ENCODE data around the gene MAN1C1. TPM values are rescaled to one million over a fixed set of nuclear protein-coding genes. Genes with fewer than 3 reads are reported as not detected.
"Not testable (repeated sequence)": the region's sequence is repeated elsewhere in the genome, so short reads cannot be mapped to it uniquely, and the experiment has no call there.

Gene MAN1C1
- polyA plus RNA-seq, 5 donors, result 12.3 to 19.2 (median 14.7) TPM

DNA sequence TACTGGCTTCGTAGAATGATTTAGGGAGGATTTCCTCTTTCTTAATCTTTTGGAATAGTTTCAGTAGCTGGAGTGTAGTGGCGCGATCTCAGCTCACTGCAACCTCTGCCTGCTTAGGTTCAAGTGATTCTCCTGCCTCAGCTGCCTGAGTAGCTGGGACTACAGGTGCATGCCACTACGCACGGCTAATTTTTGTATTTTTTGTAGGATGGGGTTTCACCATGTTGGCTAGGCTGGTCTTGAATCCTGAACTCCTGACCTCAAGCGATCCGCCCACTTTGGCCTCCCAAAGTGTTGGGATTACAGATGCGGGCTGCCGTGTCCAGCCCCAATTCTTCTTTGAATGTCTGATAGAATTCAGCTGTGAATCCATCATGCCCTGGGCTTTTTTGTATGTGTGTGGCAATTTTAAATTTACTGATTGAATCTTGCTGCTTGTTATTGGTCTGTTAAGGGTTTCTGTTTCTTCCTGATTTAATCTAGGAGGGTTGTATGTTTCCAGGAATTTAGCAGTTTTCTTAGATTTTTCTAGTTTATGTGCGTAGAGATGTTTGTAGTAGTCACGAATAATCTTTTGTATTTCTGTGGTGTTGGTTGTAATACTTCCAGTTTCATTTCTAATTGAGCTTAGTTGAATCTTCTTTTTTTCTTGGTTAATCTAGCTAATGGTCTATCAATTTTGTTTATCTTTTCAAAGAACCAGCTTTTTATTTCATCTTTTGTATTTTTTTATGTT lies 15.3 kb downstream of the MAN1C1 start:
- DNase-seq, result no peak

DNA sequence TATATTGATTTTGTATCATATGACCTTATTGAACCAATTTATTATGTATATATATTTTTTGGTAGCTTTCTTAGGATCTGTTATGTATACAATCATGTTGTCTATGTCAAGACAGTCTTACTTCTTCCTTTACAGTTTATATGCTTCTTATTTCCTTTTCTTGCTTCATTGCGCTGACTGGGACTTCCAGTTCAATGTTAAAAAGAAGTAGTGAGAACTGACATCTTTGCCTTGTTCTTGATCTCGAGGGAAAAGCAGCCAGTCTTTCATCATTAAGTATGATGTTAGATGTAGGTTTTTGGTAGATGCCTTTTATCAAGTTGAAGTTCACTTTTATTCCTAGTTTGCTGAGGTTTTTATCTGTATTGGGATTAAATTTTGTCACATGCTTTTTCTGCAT lies 17.5 kb downstream of the MAN1C1 start:
- no peak for DNase-seq

DNA sequence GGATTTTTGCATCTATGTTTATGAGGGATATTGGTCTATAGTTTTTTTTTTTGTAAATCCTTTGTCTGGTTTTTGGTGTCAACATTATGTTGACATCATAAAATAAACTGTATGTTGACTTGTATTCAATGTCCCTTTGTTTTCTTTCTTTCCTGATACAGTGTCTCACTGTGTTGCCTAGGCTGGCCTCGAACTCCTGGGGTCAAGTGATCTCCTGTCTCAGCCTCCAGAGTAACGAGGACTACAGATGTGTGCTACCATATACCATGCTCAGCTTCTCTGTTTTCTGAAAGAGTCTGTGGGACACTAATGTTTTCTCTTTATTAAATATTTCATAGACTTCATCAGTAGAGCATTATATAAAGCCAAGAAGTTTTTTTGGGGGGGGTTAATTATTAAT lies 18.3 kb downstream of the MAN1C1 start:
- DNase-seq, result no peak

DNA sequence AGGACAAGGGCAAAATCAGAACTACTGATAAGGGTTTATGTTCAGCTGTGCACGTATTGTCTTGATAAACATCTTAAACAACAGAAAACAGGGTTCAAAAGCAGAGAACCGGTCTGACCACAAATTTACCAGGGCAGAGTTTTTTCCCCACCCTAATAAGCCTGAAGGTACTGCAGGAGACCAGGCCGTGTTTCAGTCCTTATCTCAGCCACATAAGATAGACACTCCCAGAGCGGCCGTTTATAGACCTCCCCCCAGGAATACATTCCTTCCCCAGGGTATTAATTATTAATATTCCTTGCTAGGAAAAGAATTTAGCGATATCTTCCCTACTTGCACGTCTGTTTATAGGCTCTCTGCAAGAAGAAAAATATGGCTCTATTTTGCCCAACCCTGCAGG lies 19.6 kb downstream of the MAN1C1 start:
- not testable (repeated sequence) for DNase-seq

DNA sequence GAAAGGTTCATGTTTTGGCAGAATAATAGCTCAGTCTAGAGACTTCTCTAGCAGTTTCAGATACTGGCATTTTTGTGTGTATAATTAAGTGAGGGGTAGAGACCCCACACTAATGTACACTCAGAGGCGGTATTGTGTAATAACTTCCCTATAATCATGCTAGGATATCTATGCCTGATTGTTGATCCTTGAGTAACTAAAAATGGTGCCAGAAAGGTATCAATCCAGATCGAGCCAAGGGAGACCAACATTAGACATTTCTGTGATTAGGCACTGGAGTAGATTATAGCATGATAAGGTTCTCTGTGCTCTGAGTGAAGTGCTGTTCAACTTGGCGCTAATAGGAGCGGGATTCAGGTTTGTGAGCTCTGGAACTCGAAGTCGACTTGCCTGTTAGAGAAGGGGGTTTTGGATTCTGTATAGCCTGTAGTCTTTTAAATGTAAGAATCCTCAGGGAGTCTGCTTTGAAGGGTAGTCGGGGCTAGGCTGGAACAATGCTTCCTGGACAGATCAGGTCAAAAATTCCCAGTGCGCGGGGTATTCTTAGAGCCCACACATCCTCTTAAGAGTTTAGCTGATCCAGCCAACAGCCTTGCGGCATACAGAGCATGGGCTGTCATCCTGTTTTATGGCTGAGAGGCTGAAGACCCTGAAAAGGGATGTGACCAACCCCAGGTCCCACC lies 24.2 kb downstream of the MAN1C1 start:
- no peak for DNase-seq

DNA sequence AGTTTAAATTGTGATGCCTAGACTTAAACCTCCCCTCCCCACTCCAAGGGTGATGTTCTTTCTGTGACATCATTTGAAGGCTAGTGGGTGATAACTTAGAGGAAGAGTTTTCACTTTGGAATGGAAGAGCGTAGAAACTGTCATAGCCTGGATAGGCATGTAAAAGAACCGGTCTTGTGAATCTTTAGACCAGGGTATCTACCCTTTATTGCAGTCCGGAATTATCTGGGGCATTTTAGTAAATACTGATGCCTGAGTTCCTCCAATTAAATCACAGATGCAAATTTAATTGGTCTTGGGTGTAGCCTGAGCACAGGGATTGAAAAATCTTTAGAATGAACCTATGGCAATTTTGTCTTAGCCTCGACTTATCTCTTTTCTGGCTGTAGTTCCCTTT lies 24.7 kb downstream of the MAN1C1 start:
- no peak for DNase-seq

DNA sequence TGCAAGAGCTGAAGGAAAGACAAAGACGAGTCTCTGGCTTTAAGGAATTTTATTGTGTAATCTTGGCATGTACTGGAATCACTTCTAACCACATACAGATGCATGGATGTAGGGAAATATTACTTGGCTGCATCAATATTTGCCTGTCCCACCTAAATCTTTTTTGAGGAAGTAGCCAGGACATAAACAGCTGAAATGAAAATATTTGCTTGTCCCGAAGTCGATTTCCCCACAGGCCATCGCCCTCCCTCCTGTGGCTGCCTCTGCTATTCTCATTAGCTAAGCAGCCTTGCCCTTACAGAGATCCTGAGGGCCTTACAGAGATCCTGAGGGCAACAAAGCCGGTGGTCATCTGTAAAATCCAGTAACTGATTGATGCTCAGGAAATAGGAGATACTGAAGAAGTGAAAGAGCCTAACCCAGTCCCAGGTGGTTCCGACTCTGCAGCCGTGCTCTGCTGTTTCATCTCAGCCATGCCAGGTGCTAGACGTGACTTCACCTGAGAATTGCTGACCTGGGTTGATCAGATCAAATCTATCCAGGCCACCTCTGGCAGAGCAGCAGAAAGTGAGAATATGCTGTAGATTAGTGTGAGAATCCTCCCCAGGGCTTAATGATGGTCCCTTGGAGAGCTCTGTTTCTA lies 25.5 kb downstream of the MAN1C1 start:
- no peak for DNase-seq

DNA sequence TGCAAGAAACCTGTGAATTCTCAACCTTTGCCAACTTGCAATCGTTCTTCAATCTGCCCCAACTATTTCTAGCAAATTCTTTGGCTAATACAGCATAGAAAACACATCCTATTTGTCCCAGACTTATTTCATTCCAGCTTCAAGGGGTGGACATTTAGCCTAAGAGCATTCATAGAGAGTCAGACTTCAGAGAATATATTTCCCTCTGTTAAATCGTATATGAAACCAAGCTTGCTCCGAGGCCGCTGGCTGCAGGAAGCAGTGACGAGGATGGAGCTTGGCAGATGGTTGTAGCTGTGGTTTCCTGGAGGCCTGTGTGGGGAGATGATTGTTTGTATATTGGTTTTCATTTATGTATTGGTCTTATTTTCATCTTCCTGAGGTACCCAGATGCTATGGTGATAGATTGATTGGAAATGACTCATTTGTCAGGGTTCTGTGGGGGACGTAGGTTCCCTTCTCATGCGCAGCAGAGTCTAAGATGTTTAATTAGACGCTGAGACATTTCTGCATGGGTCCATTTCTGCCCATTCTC lies 26.1 kb downstream of the MAN1C1 start:
- no peak for DNase-seq

DNA sequence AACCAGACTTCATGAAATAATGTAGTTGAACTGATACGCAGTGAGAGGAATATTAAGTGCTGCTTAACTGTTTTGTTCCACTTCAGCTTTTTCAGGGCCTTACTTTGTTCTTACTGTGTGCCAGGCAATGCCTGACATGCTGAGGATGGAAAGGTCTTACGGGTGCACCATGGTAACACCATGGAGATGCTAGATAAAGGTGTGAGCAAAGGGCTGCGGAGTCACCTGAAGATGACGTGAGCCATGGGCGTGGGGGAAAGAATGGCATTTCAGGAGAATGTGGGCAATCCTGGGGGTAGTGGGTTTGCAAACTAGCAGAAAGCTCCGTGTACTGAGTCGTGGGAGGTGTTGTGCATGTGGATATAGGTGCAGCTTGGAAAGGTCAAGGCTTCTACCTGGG lies 27.3 kb downstream of the MAN1C1 start:
- no peak for DNase-seq

DNA sequence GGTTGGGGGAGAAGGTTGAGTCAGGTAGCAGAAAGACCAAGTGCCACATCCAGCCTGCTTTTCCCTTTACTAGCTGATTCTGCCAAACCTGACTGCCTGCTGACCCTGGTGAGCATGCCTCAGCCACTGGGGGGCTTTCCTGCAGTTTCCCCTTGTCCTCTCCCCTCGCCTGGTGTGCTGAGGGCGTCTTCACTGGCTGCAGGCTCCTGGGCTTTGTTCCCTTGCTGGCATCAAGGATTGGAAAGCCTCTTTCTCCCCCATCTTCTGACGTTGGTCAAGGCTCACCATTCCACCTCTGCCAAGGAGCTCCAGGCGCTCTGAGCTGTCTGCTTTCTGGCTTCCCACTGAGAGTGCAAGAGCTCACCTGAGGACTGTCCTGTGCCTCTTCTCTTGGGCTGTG lies 28.4 kb downstream of the MAN1C1 start:
- DNase-seq, result no peak

DNA sequence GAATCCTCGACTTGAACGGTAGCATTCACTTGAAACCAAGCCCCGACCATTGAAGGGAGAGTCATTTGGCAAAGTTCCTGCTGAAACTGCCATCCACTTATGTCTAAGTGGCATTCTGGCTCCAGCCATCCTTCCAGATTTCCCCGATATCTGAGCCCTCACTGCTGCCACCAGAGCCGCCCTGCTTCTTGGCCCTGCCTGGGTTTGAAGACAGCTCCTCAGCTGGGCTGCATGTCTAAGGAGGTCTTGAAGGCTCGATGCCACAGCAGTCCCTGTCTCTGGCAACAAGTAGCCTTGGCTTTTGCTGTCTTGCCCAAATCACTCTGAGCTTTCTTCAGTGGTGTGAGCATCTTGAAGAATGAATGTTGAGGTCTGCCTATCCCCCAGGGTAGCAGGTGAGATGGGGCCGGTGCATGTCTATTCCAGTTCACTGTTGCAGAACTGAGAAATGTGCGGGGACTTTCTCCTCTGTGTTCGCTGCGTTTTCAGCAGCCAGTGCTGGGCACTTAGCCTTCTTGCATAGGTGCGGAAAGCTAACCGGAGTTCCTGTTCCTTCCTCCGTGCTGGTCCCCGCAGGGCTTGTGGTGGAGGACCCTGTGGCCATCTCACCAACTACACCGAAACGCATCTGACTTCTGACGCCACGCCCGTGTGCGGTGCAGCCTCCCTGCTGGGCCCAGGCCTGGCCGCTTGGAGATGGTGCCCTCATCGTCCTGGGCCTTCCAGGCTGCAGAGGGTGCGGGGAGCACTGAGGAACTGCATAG lies 29.2 kb downstream of the MAN1C1 start:
- no peak for DNase-seq

DNA sequence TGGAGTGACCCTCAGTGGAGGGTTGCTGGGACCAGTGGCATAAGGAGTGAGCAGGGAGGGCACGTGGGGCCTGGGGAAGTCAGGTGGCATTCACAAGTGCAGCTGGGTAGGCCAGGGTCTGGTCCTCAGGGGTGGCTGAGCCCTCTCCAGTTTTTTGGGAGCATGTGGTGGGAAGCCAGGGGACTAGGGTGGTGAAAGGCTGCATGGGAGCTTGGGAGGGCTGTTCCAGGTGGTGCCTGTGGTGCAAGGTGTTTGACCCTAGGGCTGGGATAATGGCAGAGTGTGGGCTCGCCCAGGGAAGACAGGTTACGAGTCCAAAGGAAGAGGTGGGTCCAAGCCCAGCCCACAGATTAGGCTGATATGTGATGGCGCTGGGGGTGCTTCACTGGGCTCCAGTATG lies 30.5 kb downstream of the MAN1C1 start:
- DNase-seq, result no peak

DNA sequence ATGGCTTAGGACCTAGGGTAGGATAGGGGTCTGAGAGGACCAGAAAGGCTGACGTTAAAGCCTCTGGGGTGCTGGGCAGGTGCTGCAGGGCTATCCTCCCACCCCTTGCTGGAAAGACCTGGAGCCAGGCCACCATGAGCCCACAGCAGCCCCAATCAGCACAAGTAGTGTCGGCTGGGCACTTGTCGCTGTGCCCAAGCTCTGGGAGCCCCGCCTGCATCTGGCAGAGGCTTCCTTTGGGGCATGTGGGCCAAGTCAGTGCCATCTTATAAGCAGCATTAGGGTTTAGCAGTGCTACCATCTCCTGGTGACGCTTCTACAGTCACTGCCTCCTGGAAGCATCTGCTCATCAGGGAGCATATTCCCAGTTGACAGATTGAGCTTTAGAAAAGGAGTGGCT lies 31.3 kb downstream of the MAN1C1 start:
- no peak for DNase-seq

DNA sequence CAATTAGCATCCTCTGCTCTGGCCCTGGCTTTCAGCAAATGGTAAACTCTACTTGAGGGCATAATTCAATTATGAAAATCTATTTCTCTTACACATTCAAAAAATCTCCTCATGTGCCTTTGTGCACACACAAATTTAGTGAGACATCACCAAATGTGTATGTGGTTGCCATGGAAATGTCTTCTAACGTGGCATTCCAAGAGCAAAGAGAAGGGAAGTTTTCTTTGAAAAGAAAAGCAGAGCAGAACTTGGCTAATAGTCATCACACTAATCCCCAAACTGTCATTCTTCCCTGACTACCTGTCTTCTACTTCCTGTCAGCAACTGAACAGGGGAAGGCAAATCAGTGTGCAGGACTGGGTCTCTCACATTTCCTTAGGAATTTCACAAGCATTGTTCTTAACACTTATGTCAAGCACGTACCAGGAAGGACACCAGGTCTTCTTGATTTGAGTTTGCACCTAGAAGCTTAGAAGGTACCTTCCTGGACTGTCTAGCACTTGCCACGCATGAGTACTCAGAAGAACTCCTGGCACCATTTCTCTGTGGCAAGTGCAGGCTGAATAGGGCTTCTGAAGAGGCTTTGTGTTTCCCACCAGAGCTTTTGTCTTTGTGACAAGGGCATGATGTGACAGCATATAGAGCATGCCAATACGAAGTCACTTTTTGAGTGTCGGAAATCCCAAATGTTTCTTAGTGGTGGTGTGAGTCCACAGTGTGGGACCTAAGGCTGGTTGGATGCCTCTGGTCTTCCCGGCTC lies 32.3 kb downstream of the MAN1C1 start:
- no peak for DNase-seq

DNA sequence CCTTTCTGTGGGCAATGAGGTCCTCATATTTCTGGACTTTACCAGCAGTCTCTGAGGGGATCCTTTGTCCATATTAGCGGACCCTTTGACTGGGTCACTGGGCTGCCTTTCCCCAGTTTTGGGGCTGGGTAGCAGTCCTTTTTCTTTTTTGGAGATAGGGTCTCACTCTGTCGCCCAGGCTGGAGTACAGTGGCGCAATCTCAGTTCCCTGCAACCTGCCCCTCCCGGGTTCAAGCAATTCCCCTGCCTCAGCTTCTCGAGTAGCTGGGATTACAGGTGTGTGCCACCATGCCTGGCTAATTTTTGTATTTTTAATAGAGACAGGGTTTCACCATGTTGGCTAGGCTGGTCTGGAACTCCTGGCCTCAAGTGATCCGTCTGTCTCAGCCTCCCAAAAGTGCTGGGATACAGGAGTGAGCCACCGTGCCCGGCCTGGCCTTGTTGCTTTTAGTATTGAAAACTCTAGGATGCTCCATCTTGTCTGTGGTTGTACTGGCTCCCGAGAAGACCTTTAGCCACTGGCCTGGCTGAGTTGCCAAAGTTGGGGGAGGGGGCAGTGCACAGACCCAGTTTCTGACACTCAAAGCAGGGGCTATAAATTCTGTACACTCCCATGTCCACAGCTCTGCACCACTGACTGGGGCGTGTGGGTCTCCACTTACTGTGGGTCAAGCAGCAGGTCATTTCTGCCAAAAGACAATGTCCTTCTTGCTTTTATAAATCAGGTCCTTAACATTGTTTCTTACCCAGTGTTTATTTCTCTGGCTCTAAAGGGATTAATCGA lies 33.1 kb downstream of the MAN1C1 start:
- DNase-seq, result no peak

DNA sequence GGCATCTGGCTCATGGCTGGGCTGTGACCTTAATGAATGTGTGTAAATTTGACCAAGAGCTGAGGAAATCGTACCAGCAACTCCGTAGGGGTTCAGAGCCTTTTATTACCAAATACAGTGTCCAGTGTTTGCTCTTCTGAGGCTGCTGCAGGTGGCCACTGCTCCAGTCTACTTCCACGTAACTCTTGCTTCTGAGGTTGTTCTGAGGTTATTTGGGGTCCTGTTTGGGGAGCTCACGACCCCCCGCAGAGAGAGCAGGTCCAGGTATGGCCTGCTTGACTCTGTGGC lies 33.6 kb downstream of the MAN1C1 start:
- no peak for DNase-seq

DNA sequence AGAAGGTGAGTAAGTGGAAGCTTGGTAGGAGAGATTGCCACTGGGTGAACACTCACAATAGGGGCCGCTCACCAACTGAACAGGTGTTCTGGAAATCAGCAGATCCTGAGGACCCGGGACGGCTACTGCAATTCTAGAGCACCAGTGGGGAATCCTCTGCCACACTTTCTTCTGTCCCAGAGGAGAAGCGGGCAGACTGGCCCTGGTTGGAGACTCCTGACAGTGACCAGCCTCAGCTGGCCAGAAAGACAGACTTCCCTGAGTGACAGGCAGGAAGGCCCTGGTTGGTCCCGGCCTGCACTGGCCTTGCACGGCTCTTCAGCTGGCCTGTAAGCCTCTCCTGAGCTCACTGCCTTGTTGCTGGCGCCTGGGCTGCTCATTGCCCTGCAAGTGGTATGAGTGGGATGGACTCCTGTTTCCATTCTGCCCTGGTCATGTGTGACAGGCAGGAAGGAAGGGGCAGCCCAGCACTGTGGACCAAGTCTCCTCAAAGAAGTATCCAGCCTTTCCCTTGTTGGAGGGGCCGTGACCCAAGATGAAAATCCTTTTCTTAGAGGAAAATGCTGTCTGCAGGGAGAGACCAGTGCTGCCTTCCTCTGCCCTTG lies 34.5 kb downstream of the MAN1C1 start:
- DNase-seq, result no peak

DNA sequence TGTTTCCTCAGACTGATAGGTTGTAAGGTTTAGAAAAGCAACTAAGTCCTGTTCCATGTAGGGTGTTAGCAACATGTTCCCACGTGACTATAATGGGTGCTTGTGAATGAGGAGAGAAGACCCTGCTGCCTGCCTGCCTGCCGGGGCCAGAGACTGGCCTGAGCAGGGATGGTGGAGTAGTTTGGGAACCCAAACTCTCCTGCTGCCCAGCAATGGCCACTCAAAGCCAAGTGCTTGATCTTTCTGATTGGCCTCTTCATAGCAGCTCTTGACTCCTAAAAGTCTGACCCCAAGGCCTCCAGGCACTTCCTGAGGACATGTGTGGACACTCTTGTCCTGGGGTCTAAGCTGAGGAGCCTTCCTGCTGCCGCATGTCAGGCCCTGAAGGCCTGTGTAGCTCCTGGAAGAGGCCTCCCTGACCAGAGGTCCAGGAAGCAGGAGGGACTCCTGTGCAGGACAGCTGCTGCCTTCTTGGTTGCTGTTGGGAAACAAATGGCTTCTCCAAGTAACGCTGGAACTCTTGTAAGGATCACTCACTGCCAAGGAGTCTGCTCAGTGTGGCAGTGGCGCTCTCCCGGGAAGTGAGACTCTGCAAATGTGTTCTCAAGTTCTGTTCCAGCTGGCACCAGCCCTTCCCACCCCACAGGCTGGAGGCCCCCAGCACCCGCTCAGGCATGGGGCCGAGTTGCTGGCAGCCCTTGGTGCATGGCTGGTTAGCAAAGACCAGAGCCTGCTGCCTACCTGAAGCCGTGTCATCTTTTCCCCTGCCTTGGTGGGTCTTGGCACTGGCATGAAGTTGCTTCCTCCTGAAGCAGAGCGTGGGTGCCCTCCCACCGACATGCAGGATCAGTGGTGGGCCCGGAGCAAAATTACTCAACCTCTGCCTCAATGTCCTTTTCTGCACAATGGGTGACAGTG lies 35.5 kb downstream of the MAN1C1 start:
- DNase-seq, result no peak

DNA sequence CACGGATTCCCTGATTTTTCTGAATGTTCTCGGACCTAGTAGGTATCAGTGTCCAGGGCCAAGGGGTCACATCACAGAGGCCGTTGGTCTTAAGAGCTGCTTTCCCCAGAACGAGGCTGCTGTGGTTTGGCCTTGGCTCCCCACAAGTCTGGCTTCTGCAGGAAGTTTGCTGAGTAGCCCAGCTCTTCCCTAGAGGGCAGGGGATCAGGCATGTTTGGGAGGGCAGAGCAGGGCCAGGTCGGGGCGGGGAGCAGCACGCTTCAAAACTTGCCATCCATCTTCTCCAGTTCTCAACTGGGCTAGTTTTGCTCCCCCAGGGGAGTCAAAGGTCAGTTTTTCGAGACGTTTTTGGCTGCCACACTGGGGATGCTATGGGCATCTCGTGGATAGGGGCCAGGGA lies 37.0 kb downstream of the MAN1C1 start:
- DNase-seq, result no peak
